Activated gamma-delta T cell treated with Interleukin-2 at 50 U/mL for 16 hours (primary cell): ENCODE results near the gene CCSER1.
"Not testable (repeated sequence)": the region's sequence is repeated elsewhere in the genome, so short reads cannot be mapped to it uniquely, and the experiment has no call there.

Experiments
- DNase-seq: peaks from one replicate; pipeline ENCODE4 v3.0.0-alpha.2; 2020

CCSER1 gene

DNA sequence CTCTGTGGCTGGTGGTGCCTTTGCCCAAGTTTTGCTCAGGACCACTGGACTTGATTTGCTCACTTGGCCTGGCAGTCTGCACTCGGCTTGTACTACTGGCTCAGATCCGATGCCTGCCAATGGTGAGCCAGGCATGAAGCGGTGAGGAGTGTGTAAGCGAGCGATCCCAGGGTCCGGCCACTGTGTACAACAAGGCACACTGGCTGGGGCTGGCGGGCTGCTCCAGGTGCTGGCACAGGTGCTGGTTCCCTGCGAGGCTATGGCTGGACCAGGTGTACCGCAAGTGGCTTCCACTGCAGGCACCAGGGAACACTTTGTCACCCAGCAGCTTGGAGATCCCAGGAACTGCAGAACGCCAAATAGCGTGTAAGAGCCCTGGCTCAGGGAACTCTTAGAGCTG is 329.7 kb downstream of the CCSER1 start:
- DNase-seq: no peak

- no peak for DNase-seq
Measured at GRCh38 chr4:90457817-90458216, 330.6 kb downstream of the CCSER1 start.

DNA sequence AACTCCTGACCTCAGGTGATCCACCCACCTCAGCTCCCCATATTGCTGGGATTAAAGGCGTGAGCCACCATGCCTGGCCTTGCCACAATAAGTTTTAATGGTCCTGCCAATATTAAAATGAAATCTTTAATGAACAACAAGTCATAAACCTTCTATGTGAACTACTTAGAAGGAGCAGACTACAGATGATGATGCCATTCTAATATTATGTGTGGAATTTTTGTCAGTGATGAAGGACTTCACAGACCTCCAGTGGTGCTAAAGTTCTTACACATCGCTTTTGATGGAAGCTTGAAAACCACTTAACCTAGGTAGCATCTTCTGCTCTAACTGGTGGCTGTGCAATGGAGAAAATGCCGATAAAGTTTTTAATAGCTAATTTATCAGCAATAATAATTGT is 331.4 kb downstream of the CCSER1 start:
- DNase-seq: no peak

DNA sequence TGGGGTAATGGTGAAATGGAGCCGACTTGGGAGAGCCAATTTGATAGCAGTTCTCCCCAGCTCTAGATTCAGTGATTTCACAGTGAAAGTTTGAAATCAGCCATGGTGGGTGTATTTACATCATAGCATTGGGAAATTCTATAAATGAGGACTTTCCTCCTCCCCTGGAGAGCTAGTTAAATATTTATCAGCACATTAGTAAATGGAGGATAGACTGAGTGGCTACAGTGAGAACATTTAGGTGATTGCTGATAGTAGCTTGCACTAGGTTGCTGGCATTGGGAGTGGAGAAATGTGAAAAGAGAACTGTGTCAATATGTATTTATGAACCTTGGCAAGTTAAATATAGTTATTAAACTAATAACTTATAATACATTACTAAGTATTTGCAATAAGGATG is 347.3 kb downstream of the CCSER1 start:
- no peak for DNase-seq

- DNase-seq: no peak
Measured at GRCh38 chr4:90476019-90476418, 348.8 kb downstream of the CCSER1 start.

GRCh38 chr4:90476586-90476985 is 349.4 kb downstream of the CCSER1 start:
- DNase-seq: no peak

GRCh38 chr4:90484894-90485293 is 357.7 kb downstream of the CCSER1 start:
- DNase-seq: not testable (repeated sequence)

- DNase-seq: no peak
Measured at GRCh38 chr4:90486346-90486745, 359.2 kb downstream of the CCSER1 start.

DNA sequence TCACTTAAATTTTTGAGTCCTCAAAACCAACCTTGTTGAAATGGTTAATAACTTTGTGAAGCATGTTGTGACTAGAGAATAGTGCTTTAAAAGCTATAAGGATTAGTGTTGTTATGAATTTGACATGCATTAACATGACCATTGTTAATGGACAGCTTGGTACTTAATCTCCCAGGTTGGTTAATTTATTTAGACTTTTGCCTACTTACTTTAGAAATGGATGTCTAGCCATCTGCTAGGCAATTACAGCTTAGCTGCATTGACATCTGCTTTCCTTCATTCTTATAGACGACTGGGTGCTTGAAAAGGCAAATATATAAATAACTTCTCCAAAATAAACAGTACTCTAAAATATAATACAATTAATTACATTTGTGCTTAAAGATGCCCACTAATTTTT is 368.0 kb downstream of the CCSER1 start:
- DNase-seq: no peak

DNA sequence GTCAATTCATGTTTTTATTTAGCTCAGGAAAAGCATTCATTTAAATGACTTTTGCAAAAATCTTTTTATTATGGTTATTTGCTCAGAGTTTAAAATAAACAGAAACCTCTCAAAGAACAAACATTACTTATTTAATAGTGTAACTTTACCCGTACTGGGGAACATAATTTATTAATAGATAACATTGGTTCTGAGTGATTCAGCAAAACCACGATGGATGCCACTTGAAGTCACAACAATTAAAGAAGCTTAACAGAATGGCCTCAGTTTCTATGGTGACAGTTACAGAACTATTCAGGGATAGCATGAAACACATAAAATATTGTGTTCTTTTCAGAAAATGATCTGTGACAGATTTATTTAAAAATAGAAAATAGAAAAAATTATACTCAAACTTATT is 368.7 kb downstream of the CCSER1 start:
- no peak for DNase-seq

DNA sequence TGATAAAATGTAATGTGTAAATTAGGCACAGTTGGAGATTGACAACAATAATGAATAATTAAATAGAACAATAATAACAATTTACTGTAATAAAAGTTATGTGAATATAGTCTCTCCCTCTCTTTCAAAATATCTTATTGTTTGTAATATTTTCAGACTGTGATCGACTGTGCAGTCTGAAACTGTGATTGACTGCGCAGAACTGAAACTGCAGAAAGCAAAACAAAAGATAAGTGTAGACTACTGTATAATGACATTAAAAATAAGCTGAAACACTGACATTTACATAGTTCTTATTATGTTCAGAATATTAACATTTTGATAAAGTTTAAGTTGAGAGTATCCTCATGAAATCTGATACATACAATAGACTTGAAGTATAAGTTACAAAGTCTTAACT is 371.0 kb downstream of the CCSER1 start:
- no peak for DNase-seq

- DNase-seq: no peak
Measured at GRCh38 chr4:90503677-90504076, 376.5 kb downstream of the CCSER1 start.

DNA sequence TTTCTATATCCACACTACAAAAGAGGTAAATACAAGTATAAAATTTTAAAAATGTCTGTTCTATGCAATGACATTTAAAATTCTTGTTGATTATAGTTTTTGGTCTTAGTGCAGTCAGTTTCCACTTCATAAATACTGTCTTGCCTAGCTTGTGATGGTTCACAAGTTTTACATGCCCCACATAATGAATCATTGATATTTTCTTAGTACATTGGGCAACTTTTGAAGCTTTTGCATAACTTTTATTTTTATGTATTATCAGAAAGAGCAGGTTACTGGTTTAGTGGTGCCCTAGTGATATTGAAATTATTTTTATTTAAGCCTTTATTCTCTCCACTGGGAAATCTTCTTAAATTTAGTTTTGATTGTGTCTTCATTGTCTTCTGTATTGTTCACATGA is 388.0 kb downstream of the CCSER1 start:
- DNase-seq: no peak

- no peak for DNase-seq
Measured at GRCh38 chr4:90528551-90528950, 401.4 kb downstream of the CCSER1 start.

GRCh38 chr4:90536408-90536807 is 409.2 kb downstream of the CCSER1 start:
- no peak for DNase-seq

DNA sequence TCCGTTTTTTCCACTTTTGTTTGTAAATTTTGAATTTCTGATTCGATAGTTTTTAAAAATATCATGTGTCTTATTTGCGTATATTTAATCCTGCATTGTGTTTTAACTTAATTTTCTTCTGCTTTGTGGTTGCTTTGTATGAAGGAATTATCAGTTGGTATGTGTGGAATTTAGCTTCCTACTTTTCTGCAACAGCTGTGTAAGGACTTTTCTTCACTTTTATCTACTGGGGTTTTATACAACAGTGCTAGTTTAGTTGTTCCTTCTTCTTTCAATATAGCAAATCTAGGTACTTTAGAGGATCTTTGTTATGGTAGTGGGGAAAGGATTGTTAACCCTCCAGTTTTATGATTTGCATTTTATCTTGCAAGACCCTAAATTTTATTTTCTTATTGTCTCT is 410.3 kb downstream of the CCSER1 start:
- DNase-seq: no peak

DNA sequence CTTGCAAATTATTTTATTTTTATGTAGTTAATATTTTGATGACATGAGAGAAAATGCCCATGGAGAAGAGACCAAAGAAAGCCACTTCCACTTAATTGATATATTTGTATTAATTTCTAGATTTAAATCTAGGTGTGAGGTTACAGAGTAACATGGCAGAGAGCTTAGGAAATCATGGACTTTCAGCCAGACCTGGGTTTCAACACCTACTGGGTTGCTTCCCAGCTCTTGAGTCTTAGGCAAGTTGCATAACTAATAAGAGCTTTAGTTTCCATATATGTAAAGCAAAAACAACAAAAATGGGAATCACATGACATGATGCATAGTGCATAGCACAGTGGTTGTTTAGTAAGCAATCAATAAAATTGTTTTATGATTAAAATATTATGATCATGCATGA is 413.3 kb downstream of the CCSER1 start:
- no peak for DNase-seq

DNA sequence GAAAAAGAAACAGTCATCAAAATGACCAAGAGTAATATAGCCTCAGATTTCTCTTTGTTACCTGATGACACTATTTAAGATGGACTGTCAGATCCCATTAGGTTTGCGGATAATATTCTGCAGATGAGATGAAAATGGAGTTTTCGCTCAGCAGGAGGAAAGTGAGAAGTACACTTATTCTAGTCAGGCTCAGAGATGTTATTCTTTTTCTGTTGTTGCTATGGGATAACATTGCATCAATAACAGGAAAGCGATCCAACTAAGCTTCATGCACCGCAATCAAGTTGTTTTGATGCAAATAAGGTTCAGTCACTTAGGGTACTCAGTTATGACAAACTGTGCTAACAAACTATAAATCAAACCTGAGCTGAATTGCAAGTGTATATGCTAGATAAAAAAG is 415.0 kb downstream of the CCSER1 start:
- DNase-seq: no peak

DNA sequence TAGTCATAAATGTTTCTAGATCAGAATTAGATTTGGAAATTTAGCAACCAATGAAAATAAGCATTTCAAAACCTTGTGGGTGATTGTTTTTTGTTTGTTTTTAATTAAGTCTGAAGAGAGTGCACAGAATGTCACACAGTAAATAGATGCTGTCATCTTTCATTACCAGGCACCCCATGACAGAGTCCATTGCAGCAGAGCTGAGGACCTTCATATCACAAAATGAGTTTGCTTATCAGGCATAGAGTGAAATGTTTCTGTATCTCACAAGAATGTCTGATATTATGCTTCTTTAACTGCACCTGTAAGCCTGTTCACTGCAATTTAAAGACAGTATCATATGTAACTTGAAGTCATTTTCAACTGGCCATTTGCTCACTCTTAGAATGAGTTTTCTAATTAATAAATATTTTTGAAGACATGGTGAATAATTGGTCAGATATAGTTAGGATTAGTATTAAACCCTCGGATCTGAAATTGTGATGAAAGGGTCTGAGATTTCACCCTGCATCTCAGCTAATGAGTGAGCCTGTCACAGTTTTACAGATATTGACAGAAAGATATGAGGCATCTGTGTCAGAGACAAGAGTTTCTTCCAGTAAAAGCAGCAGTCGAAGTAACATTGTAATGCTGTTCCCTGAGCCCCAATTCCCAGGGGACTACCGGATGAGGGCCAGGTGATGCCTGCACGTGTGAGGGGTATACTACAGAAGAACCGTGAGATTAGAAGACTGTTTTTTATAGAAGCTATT is 416.4 kb downstream of the CCSER1 start:
- DNase-seq: no peak

- DNase-seq: no peak
Measured at GRCh38 chr4:90544532-90545045, 417.4 kb downstream of the CCSER1 start.

DNA sequence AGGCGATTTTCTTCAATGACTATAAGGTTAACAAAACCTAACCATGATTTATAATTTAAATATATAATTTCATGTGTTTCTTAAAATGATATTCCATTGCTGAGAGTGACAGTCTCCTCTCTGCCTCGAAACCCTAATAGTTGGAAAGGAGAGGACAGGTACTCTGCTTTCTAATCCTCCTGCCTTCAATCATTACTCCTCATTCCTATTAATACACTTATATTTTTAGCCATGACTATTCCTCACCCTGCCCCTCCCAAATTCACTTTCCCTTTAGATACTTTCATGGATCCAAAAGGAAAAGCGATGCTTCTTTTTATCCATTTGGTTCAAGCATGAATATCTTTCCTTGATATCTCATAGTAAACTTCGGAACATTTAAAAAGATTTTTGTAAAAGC is 418.2 kb downstream of the CCSER1 start:
- DNase-seq: no peak

DNA sequence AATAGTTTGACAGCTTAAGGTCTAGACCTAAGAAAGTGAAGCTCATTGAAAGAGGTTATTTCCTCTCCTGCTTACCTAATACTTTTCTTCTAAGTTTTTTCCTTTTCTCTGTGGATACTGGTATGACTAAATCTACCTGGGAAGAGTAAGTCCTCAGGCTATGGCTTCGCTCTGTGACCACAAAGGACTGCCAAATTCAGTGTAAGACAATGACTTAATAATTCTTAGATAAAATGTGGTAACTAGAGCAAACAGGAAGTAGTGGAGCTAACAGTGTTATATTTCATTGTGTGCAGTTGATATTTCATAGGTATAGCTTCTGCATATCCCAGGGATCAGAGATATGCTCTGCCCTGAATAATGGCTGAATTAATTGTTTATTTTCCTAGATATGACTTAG is 418.9 kb downstream of the CCSER1 start:
- DNase-seq: no peak

GRCh38 chr4:90570615-90571014 is 443.4 kb downstream of the CCSER1 start:
- no peak for DNase-seq

DNA sequence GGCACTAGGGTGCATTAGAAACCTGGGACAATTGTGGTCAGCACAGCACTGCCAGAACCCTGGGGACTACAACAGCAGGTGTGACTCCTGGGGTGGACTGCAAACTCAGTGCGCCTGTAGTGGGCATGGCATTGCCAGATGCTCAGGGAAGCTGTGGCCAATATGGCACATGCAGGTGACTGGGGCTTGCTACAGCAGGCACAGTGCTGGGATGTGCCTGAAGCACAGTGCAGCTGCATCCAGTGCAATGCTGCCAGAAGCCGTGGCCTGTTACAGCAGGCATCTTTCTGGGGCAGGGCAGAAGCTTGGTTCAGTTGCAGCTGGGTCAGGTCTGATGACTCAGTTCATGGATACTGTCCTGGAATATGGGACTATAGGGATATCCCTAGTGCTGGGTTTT is 445.8 kb downstream of the CCSER1 start:
- no peak for DNase-seq

DNA sequence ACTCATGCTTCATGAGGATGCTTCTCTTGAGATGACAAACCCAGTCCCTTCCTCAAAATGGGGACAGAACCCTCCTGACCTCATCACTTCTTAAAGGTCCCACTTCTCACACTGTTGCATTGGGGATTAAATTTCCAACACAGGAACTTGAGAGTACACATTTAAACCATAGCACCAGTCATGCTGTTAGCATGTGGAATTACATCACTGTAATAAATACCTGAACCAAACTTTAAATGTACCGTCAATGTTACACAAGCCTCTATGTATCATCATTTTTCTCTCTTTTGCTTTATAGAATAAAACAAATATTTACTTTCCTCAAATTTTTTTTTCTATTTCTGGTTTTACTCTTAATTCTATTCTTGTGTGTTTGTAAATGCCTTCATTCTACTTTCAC is 448.2 kb downstream of the CCSER1 start:
- DNase-seq: no peak
